PC-9 (cell line): Measurements from ENCODE around the gene BHLHE41. TPM values are rescaled to one million over a fixed set of nuclear protein-coding genes. Genes with fewer than 3 reads are reported as not detected.
A peak's percentile ranks its signal among the peaks of the same experiment; 100 is the strongest.

Experiments used
- BruUV-seq: library from RNA; stranded (reverse); fragments of 400-500 nt; replicated peaks from 2 replicates; lab custom pipeline; 2021; lab: Mats Ljungman, UMichigan
- CTCF ChIA-PET: fragments of 300-600 bp; sonication (Branson Sonifier 250); formaldehyde crosslinking; loops from one replicate; lab custom pipeline; 2022; ENCODE audit warnings: antibody characterized with exemption; lab: Charles Lee
- POLR2A ChIA-PET: fragments of 300-600 bp; sonication (Branson Sonifier 250); formaldehyde crosslinking; loops from one replicate; lab custom pipeline; 2022; ENCODE audit warnings: antibody characterized with exemption; ENCODE audit not compliant: unreplicated experiment; lab: Charles Lee
- DNase-seq, 2 experiments: peaks; one replicate each; pipeline versions ENCODE4 v3.0.0 to v3.0.0-alpha.2; 2015 to 2022; ENCODE audit warnings: mixed read lengths in 1 of 2
- H2AFZ ChIP-seq: fragments of 200-600 bp; sonication (generic); 2 replicates; pipeline ENCODE4 v1.8.1; 2017; ENCODE audit warnings: antibody characterized with exemption
- H3F3A ChIP-seq: fragments of 200-600 bp; sonication (generic); 2 replicates; pipeline ENCODE4 v1.8.1; 2017; ENCODE audit warnings: antibody characterized with exemption, mild to moderate bottlenecking, low read depth; ENCODE audit not compliant: insufficient read depth
- H3K27ac ChIP-seq: fragments of 200-600 bp; sonication (generic); 2 replicates; pipeline ENCODE4 v1.6.1; 2016; ENCODE audit warnings: mixed run types
- H3K27me3 ChIP-seq: fragments of 200-600 bp; sonication (generic); 2 replicates; pipeline ENCODE4 v1.6.1; 2016; ENCODE audit warnings: low read depth, mixed run types; ENCODE audit not compliant: insufficient read depth
- H3K36me3 ChIP-seq: fragments of 200-600 bp; sonication (generic); 2 replicates; pipeline ENCODE4 v1.6.1; 2016; ENCODE audit warnings: low read depth, mixed run types
- H3K4me1 ChIP-seq: fragments of 200-600 bp; sonication (generic); replicated peaks from 2 replicates; pipeline ENCODE4 v1.6.1; 2016; ENCODE audit warnings: mixed run types; ENCODE audit not compliant: insufficient read depth
- H3K4me2 ChIP-seq: fragments of 200-600 bp; sonication (generic); 2 replicates; pipeline ENCODE4 v1.6.1; 2017; ENCODE audit warnings: mixed run types
- H3K4me3 ChIP-seq: fragments of 200-600 bp; sonication (generic); 2 replicates; pipeline ENCODE4 v1.6.1; 2016; ENCODE audit warnings: mixed run types
- H3K79me2 ChIP-seq: fragments of 200-600 bp; sonication (generic); 2 replicates; pipeline ENCODE4 v1.6.1; 2017; ENCODE audit warnings: low read depth, mixed run types
- H3K9me2 ChIP-seq: fragments of 200-600 bp; sonication (generic); 2 replicates; pipeline ENCODE4 v1.8.1; 2017; ENCODE audit warnings: mild to moderate bottlenecking; ENCODE audit not compliant: insufficient read depth
- H3K9me3 ChIP-seq: fragments of 200-600 bp; sonication (generic); 2 replicates; pipeline ENCODE4 v1.8.1; 2016; ENCODE audit warnings: low read depth; ENCODE audit not compliant: insufficient read depth
- H4K20me1 ChIP-seq: fragments of 200-600 bp; sonication (generic); 2 replicates; pipeline ENCODE4 v1.8.1; 2017; ENCODE audit not compliant: insufficient read depth
- EZH2 ChIP-seq: fragments of 200-600 bp; sonication (generic); IDR thresholded peaks from 2 replicates; pipeline ENCODE4 v1.8.0; 2017; ENCODE audit warnings: antibody characterized with exemption, low read depth
- intact Hi-C: fragments of 100-400 bp; cut with micrococcal nuclease; formaldehyde crosslinking; loops from one replicate; pipeline ENCODE4 v1.10.0; 2022; ENCODE audit not compliant: unreplicated experiment
- total RNA-seq: library from RNA; stranded (reverse); gene quantifications from 2 replicates; pipeline ENCODE4 v1.2.3, GENCODE V29; 2021
- TF ChIP-seq, protein P1 (sequence below): fragments of 200-600 bp; sonication (generic); conservative IDR thresholded peaks from 2 replicates; pipeline ENCODE4 v1.6.1; 2017; ENCODE audit warnings: mixed run types, antibody characterized with exemption, mild to moderate bottlenecking, moderate library complexity

The BHLHE41 gene
- total RNA-seq, 1 experiment from 2014 or later: 57.1 TPM

DNA sequence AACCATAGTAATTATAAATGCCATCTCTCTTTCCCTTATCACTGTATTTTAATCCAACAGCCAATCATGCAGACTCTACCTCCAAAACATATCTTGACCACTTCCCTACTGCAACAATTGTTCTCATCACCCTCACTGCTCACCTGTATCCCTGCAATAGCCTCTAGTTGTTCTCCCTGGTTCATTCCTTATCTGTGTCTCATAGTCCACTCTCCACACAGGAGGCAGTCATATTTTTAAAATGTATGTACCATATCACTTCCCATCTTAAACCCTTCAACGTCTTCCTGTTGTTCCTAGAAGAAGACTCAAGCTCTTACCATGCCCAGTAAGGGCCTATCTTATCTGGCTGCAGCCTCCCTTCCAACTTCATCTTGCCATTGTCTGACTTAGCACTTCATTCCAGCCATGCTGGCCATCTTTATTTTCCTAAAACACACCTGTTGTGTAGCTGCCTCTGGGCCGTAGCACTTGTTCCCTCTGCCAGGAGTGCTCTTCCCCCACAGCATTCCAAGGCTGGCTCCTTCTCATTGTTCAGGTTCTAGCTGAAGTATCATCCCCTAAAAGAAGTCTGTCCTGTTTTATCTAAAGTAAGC lies 27.8 kb upstream of the BHLHE41 start:
- peak in 1 of 2 experiments; percentile 50 for DNase-seq
- peak overlapping the region; percentile 68 for H3K4me2 ChIP-seq
- intact Hi-C loops: loop anchor here (1.0 to 2.0 kb wide), 5 partner anchors 17 to 122 kb away; no protein-coding TSS in a partner anchor
- ChIA-PET CTCF (interaction anchor here (0.8 to 1.0 kb wide), 2 partner anchors 24 to 500 kb away, joined by 3 read pairs; no protein-coding TSS in a partner anchor), POLR2A (interaction anchor here (0.6 to 1.0 kb wide), 7 partner anchors 17 to 117 kb away, joined by 3 to 10 read pairs (median 7); partner anchors contain the start of gene BHLHE41)
- H2AFZ ChIP-seq: 0 out of 2 replicates have a peak overlapping the region, but pooled peaks have one; percentile 24
- BruUV-seq: no TSS peak
- peaks cover 49% of the 10 kb centered on the region for H3K4me1 ChIP-seq
- H3K27me3 ChIP-seq: no peaks in the 10 kb centered on the region
- peaks cover 19% of the 10 kb centered on the region for H3F3A ChIP-seq
- TF ChIP-seq, protein P1, sequence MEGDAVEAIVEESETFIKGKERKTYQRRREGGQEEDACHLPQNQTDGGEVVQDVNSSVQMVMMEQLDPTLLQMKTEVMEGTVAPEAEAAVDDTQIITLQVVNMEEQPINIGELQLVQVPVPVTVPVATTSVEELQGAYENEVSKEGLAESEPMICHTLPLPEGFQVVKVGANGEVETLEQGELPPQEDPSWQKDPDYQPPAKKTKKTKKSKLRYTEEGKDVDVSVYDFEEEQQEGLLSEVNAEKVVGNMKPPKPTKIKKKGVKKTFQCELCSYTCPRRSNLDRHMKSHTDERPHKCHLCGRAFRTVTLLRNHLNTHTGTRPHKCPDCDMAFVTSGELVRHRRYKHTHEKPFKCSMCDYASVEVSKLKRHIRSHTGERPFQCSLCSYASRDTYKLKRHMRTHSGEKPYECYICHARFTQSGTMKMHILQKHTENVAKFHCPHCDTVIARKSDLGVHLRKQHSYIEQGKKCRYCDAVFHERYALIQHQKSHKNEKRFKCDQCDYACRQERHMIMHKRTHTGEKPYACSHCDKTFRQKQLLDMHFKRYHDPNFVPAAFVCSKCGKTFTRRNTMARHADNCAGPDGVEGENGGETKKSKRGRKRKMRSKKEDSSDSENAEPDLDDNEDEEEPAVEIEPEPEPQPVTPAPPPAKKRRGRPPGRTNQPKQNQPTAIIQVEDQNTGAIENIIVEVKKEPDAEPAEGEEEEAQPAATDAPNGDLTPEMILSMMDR: no peak
- no peak for TF ChIP-seq EZH2
- H3K9me3 ChIP-seq: no peaks in the 10 kb centered on the region
- no peak overlapping the region for H3K4me3 ChIP-seq
- no peaks in the 10 kb centered on the region for H3K36me3 ChIP-seq
- H4K20me1 ChIP-seq: no peaks in the 10 kb centered on the region
- H3K79me2 ChIP-seq: no peaks in the 10 kb centered on the region
- no peaks in the 10 kb centered on the region for H3K9me2 ChIP-seq
- H3K27ac ChIP-seq: peak overlapping the region; percentile 64

DNA sequence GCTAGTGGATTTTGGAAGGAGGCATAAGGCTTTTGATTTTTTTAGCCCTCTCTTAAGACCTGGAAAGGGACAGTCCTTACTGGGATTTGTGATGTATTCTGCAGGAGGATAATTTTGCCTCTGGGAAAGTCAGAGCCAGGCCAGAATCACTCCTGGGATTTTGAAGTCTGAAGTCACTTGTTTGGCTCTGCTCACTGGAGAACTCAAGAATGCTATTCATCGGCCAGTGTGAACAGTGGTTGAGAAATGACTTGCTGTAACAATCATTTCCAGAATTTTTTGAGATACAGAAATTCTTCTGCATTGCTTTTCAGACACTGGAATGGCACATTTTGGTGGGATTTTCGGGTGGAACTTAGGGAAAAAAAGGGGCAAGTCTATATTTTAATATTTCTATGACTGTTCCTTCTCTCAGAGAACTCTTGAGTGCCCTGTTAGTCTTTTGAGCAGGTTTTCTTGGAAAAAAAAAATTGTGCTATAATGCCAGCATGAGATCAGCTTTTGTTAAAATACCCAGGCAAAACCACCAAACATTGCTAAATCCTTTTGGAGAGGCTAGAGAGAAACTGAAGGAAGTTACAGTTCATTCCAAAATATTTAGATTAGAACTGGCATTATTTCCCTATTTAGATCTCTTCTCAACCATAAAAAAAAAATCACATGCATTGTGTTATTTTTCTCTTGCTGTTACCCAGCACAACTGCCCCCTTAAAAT lies 26.1 kb upstream of the BHLHE41 start:
- ChIA-PET CTCF (interaction anchor here (0.6 kb wide), 1 partner anchor 178 kb away, joined by 4 read pairs; no protein-coding TSS in a partner anchor), POLR2A (no interaction called here)
- H3K4me1 ChIP-seq: peaks cover 49% of the 10 kb centered on the region
- intact Hi-C loops: no loop called here
- H3K79me2 ChIP-seq: no peaks in the 10 kb centered on the region
- DNase-seq: peak in 1 of 2 experiments; percentile 42
- H3F3A ChIP-seq: peaks cover 19% of the 10 kb centered on the region
- no peaks in the 10 kb centered on the region for H3K9me3 ChIP-seq
- H3K27me3 ChIP-seq: no peaks in the 10 kb centered on the region
- H3K4me3 ChIP-seq: no peak overlapping the region
- no peaks in the 10 kb centered on the region for H4K20me1 ChIP-seq
- no peaks in the 10 kb centered on the region for H3K36me3 ChIP-seq
- H3K27ac ChIP-seq: peak overlapping the region; percentile 37
- no peak overlapping the region for H2AFZ ChIP-seq
- H3K4me2 ChIP-seq: 0 out of 2 replicates have a peak overlapping the region, but pooled peaks have one; percentile 8
- BruUV-seq: no TSS peak
- no peak for TF ChIP-seq EZH2
- TF ChIP-seq, protein P1: no peak
- no peaks in the 10 kb centered on the region for H3K9me2 ChIP-seq

DNA sequence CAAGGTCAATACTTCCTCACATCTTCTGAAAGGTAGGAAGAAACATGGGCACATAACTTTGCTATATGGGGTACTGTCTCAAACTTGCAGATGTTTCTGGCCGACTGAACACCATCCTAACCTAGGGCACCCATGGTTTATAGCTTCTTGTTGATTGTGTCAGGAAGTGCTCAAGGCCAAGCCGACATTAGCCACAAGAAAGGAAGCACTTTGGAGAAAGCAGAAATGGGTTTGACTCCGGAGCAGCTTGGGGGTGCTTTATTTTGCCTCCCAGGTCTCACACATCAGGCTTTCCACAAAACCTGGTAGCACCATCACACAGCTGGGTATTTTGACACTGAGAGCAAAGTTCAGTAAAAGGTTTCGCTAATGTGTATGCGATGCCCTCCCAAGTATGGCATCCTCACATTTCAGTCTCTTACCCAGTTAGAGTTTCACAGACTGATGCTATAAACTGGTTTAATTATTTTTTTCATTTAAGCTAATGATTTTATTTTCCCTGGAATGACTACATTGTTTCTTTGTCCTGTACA lies 25.2 kb upstream of the BHLHE41 start:
- no TSS peak for BruUV-seq
- Histone ChIP-seq H4K20me1 (no peaks in the 10 kb centered on the region), H3K4me2 (no peak overlapping the region), H3K27me3 (no peaks in the 10 kb centered on the region), H3K4me3 (no peak overlapping the region), H3K79me2 (no peaks in the 10 kb centered on the region), H3K36me3 (no peaks in the 10 kb centered on the region), H2AFZ (no peak overlapping the region), H3K4me1 (peaks cover 48% of the 10 kb centered on the region), H3K9me2 (no peaks in the 10 kb centered on the region), H3F3A (peaks cover 19% of the 10 kb centered on the region), H3K27ac (no peak overlapping the region), H3K9me3 (no peaks in the 10 kb centered on the region)
- TF ChIP-seq EZH2: no peak
- TF ChIP-seq, protein P1: no peak
- no peak for DNase-seq
- intact Hi-C loops: no loop called here
- ChIA-PET POLR2A (interaction anchor here (0.6 kb wide), 1 partner anchor 16 kb away, joined by 4 read pairs; no protein-coding TSS in a partner anchor), CTCF (interaction anchor here (0.6 kb wide), 1 partner anchor 179 kb away, joined by 4 read pairs; no protein-coding TSS in a partner anchor)
